Suprapubic skin (tissue), 3 donors: Measurements from ENCODE around the gene OR2L5.

ENCODE experiments used
- CTCF ChIP-seq, 2 donors: fragments of 200-600 bp in 1 of 2; fragments of 450-650 bp in 1 of 2; sonication (generic) in 1 of 2; IDR thresholded peaks; one replicate each; pipeline ENCODE4 v1.5.1; 2016 to 2019; ENCODE audit warnings: antibody characterized with exemption in 2 of 2, mild to moderate bottlenecking in 1 of 2, moderate library complexity in 1 of 2
- POLR2AphosphoS5 ChIP-seq, 3 donors: sonication (generic); formaldehyde crosslinking; IDR thresholded peaks; one replicate each; pipeline ENCODE4 v1.6.1; 2017; ENCODE audit warnings: antibody characterized with exemption in 3 of 3

DNA sequence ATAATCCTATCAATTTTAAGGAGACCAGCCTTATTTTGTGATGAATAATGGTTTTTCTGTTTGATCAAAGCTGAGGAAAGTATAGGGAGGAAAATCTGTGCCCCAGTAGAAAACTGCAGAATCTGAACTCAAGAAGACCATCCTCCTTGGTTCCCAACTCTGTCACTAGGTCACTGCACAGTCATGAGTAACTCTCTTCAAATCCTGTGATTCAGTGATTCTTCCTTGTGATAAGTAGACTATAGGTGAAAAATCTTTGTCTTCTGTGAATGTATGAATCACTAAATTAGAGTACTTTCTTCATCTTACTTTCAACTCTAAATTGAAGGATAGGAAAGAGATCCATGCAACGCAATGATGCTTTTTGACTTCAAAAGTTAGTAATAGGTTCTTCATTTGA is 13.3 kb upstream of the OR2L5 start:
- no peak for TF ChIP-seq CTCF (IDR thresholded peaks at IDR 0.05)
- no peak for TF ChIP-seq POLR2AphosphoS5 (IDR thresholded peaks at IDR 0.05)
